ENCODE data around the gene PJA2.

DNA sequence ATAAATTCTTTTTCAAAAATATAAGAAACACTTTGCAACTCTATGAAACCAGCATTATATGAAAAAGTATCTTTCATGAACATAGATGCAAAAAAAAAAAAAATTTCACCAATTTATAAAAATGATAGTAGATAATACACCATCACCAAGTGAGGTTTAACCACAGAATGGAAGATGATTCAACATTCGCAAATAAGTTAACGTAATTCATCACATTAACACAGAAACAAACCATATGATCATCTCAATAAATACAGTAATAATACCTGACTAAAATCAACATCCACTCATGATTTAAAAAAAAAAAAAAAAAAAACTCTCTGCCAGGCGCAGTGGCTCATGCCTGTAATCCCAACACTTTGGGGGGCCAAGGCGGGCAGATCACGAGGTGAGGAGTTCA, 6.3 kb downstream of the PJA2 start:
- TF ChIP-seq EZH2 (IDR thresholded peaks at IDR 0.05), result no peak
- TF ChIP-seq POLR2AphosphoS5 (IDR thresholded peaks at IDR 0.05; ENCODE audit: borderline replicate concordance, low read depth, low read length), result no peak

All from SK-N-MC (cell line).